ENCODE results near the gene HMBS. TPM values are rescaled to one million over a fixed set of nuclear protein-coding genes. Genes with fewer than 3 reads are reported as not detected.

HMBS gene
- 45.6 to 51.4 TPM (median 49.7 TPM) in 5 replicates for total RNA-seq (2022; extraction: Qiagen RNA extraction)

GRCh38 chr11:119084663-119085436 lies at the start of gene HMBS:
HMBS (plus strand) TSS chr11:119084881; CDS start chr11:119085034, 153 bp downstream.

GRCh38 chr11:119057000-119057769 lies 27.5 kb upstream of the HMBS start, which contains the start of gene HYOU1:
HYOU1 (minus strand) TSS chr11:119057205; CDS start chr11:119056160, 1,045 bp downstream.

GRCh38 chr11:119067371-119068222 lies 17.1 kb upstream of the HMBS start, which contains the start of gene VPS11:
VPS11 (plus strand) TSS chr11:119067818; CDS start chr11:119067824, 6 bp downstream.

GRCh38 chr11:119101759-119102423 lies 17.2 kb downstream of the HMBS start, which contains the start of gene DPAGT1:
DPAGT1 (minus strand) TSS chr11:119101853; CDS start chr11:119101655, 198 bp downstream.

GRCh38 chr11:119106564-119107537 lies 22.2 kb downstream of the HMBS start, which contains the start of gene C2CD2L:
C2CD2L (plus strand) TSS chr11:119107344; CDS start chr11:119107742, 398 bp downstream.

GRCh38 chr11:119121008-119121810 lies 36.5 kb downstream of the HMBS start, which contains the start of gene HINFP:
HINFP (plus strand) TSS chr11:119121580; CDS start chr11:119126945, 5,365 bp downstream.

Other genes with a start within 250 kb of the HMBS start
- 0.07 to 0.16 TPM (median 0.10 TPM) in 5 replicates for gene CXCR5, start 201.0 kb upstream of the HMBS start, total RNA-seq (2022; extraction: Qiagen RNA extraction)
- 99.5 to 240 TPM (median 201 TPM) in 5 replicates for gene BCL9L, start 159.0 kb upstream of the HMBS start, total RNA-seq (2022; extraction: Qiagen RNA extraction)
- 0.39 to 1.2 TPM (median 0.98 TPM) in 5 replicates for gene UPK2, start 128.6 kb upstream of the HMBS start, total RNA-seq (2022; extraction: Qiagen RNA extraction)
- not detected in 5 replicates for gene FOXR1, start 113.1 kb upstream of the HMBS start, total RNA-seq (2022; extraction: Qiagen RNA extraction)
- gene CENATAC, start 86.7 kb upstream of the HMBS start, total RNA-seq (2022; extraction: Qiagen RNA extraction): 9.4 to 17.1 TPM (median 14.2 TPM) in 5 replicates
- gene RPS25, start 66.5 kb upstream of the HMBS start, total RNA-seq (2022; extraction: Qiagen RNA extraction): 785 to 1,034 TPM (median 805 TPM) in 5 replicates
- 56.5 to 66.9 TPM (median 60.0 TPM) in 5 replicates for gene TRAPPC4, start 66.1 kb upstream of the HMBS start, total RNA-seq (2022; extraction: Qiagen RNA extraction)
- 10.1 to 12.2 TPM (median 11.8 TPM) in 5 replicates for gene SLC37A4, start 54.0 kb upstream of the HMBS start, total RNA-seq (2022; extraction: Qiagen RNA extraction)
- 39.3 to 49.3 TPM (median 46.7 TPM) in 5 replicates for gene HYOU1, start 27.7 kb upstream of the HMBS start, total RNA-seq (2022; extraction: Qiagen RNA extraction)
- 9.7 to 13.8 TPM (median 11.7 TPM) in 5 replicates for gene VPS11, start 17.1 kb upstream of the HMBS start, total RNA-seq (2022; extraction: Qiagen RNA extraction)
- gene DPAGT1, start 17.0 kb downstream of the HMBS start, total RNA-seq (2022; extraction: Qiagen RNA extraction): 31.6 to 43.9 TPM (median 36.0 TPM) in 5 replicates
- gene C2CD2L, start 22.5 kb downstream of the HMBS start, total RNA-seq (2022; extraction: Qiagen RNA extraction): 3.9 to 6.3 TPM (median 5.4 TPM) in 5 replicates
- 8.2 to 9.5 TPM (median 9.2 TPM) in 5 replicates for gene HINFP, start 36.7 kb downstream of the HMBS start, total RNA-seq (2022; extraction: Qiagen RNA extraction)
- gene ABCG4, start 64.2 kb downstream of the HMBS start, total RNA-seq (2022; extraction: Qiagen RNA extraction): 0.16 to 0.50 TPM (median 0.34 TPM) in 5 replicates
- 7.5 to 11.4 TPM (median 10.3 TPM) in 5 replicates for gene NLRX1, start 83.8 kb downstream of the HMBS start, total RNA-seq (2022; extraction: Qiagen RNA extraction)
- gene NHERF4, start 100.6 kb downstream of the HMBS start, total RNA-seq (2022; extraction: Qiagen RNA extraction): 0.13 to 0.52 TPM (median 0.24 TPM) in 3 of 5 replicates, not detected in the others
- 5.9 to 9.0 TPM (median 7.2 TPM) in 5 replicates for gene CBL, start 121.5 kb downstream of the HMBS start, total RNA-seq (2022; extraction: Qiagen RNA extraction)
- 9.2 to 14.8 TPM (median 10.5 TPM) in 5 replicates for gene MCAM, start 232.2 kb downstream of the HMBS start, total RNA-seq (2022; extraction: Qiagen RNA extraction)
- 29.2 to 36.7 TPM (median 35.2 TPM) in 5 replicates for gene RNF26, start 249.6 kb downstream of the HMBS start, total RNA-seq (2022; extraction: Qiagen RNA extraction)